Measurements from ENCODE around the gene LYRM9.

DNA sequence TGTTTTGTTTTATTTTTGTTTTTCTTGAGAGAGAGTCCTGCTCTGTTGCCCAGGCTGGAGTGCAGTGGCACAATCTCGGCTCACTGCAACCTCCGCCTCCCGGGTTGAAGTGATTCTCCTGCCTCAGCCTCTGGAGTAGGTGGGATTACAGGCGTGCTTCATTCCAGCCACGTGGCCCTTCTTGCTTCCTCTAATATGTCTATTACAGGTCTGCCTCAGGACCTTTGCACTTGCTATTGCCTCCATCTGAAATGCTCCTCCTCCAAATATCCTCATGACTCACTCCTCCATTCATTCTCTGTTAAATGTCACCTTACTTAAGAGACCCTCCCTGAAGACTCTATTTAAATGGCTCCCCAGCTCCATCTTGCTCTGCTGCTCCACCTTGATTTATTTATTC lies 39.0 kb downstream of the LYRM9 start:
- TF ChIP-seq EP300 (IDR thresholded peaks at IDR 0.05; ENCODE audit: borderline replicate concordance) (no peak), CREB1 (IDR thresholded peaks at IDR 0.05; ENCODE audit: low read depth) (no peak), YY1 (IDR thresholded peaks at IDR 0.05; ENCODE audit: low read depth) (no peak), CEBPB (IDR thresholded peaks at IDR 0.05) (no peak), TAF1 (IDR thresholded peaks at IDR 0.05; ENCODE audit: low read depth) (no peak), TCF12 (IDR thresholded peaks at IDR 0.05; ENCODE audit: low read depth) (no peak), RAD21 (IDR thresholded peaks at IDR 0.05; ENCODE audit: low read depth) (no peak), ZBTB7A (IDR thresholded peaks at IDR 0.05; ENCODE audit: low read depth) (no peak), FOXM1 (IDR thresholded peaks at IDR 0.05; ENCODE audit: borderline replicate concordance, low read depth) (no peak), EGR1 (IDR thresholded peaks at IDR 0.05) (no peak), TEAD4 (IDR thresholded peaks at IDR 0.05) (no peak), NFIC (IDR thresholded peaks at IDR 0.05) (no peak)
- TF ChIP-seq, protein P1, sequence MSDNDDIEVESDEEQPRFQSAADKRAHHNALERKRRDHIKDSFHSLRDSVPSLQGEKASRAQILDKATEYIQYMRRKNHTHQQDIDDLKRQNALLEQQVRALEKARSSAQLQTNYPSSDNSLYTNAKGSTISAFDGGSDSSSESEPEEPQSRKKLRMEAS (IDR thresholded peaks at IDR 0.05): no peak
- TF ChIP-seq, protein P2, sequence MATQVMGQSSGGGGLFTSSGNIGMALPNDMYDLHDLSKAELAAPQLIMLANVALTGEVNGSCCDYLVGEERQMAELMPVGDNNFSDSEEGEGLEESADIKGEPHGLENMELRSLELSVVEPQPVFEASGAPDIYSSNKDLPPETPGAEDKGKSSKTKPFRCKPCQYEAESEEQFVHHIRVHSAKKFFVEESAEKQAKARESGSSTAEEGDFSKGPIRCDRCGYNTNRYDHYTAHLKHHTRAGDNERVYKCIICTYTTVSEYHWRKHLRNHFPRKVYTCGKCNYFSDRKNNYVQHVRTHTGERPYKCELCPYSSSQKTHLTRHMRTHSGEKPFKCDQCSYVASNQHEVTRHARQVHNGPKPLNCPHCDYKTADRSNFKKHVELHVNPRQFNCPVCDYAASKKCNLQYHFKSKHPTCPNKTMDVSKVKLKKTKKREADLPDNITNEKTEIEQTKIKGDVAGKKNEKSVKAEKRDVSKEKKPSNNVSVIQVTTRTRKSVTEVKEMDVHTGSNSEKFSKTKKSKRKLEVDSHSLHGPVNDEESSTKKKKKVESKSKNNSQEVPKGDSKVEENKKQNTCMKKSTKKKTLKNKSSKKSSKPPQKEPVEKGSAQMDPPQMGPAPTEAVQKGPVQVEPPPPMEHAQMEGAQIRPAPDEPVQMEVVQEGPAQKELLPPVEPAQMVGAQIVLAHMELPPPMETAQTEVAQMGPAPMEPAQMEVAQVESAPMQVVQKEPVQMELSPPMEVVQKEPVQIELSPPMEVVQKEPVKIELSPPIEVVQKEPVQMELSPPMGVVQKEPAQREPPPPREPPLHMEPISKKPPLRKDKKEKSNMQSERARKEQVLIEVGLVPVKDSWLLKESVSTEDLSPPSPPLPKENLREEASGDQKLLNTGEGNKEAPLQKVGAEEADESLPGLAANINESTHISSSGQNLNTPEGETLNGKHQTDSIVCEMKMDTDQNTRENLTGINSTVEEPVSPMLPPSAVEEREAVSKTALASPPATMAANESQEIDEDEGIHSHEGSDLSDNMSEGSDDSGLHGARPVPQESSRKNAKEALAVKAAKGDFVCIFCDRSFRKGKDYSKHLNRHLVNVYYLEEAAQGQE (IDR thresholded peaks at IDR 0.05; ENCODE audit: low read depth): no peak
